ENCODE data around the gene ITGB1BP1. TPM values are rescaled to one million over a fixed set of nuclear protein-coding genes. Genes with fewer than 3 reads are reported as not detected.

ITGB1BP1 gene
- 50.1 and 61.8 TPM in 2 replicates for total RNA-seq

GRCh38 chr2:9423100-9423921 is at the start of gene ITGB1BP1, which contains the start of gene CPSF3:
Gene ITGB1BP1, minus strand, starts transcription at chr2:9423528. Its CDS starts 4,831 bp downstream, at chr2:9418697.
Gene CPSF3, plus strand, starts transcription at chr2:9423654. Its CDS starts 120 bp downstream, at chr2:9423774.

Other genes starting within 250 kb of the ITGB1BP1 start
- gene ASAP2, start 216.7 kb downstream of the ITGB1BP1 start, total RNA-seq, result 7.2 and 16.2 TPM in 2 replicates
- gene CPSF3, start 126 bp upstream of the ITGB1BP1 start, total RNA-seq, result 46.7 and 50.9 TPM in 2 replicates
- gene IAH1, start 51.0 kb upstream of the ITGB1BP1 start, total RNA-seq, result 71.5 and 76.7 TPM in 2 replicates
- gene ADAM17, start 132.3 kb upstream of the ITGB1BP1 start, total RNA-seq, result 24.3 and 32.7 TPM in 2 replicates
- gene YWHAQ, start 207.5 kb upstream of the ITGB1BP1 start, total RNA-seq, result 281 and 358 TPM in 2 replicates

Measured in epithelial cell of alveolus of lung (primary cell).